OCI-LY1 (cell line): ENCODE data around the gene TTC12.

Source experiments
- H2AFZ ChIP-seq: fragments of 200-600 bp; sonication (generic), shearing (Covaris generic); 2 replicates; pipeline ENCODE4 v1.6.0; 2014; ENCODE audit warnings: antibody characterized with exemption, mild to moderate bottlenecking, low read length
- H3F3A ChIP-seq: fragments of 200-600 bp; sonication (generic), shearing (Covaris generic); 2 replicates; pipeline ENCODE4 v1.6.0; 2014; ENCODE audit warnings: mild to moderate bottlenecking, antibody characterized with exemption, low read length, moderate library complexity; ENCODE audit not compliant: insufficient read depth
- H3K27ac ChIP-seq: fragments of 200-600 bp; sonication (generic); 2 replicates; pipeline ENCODE4 v1.5.1; 2014; ENCODE audit warnings: low read length, mixed run types, mild to moderate bottlenecking, low read depth; ENCODE audit not compliant: poor library complexity, severe bottlenecking
- H3K27me3 ChIP-seq: fragments of 200-600 bp; sonication (generic); 2 replicates; pipeline ENCODE4 v1.6.0; 2014; ENCODE audit warnings: antibody characterized with exemption, mild to moderate bottlenecking, low read length, moderate library complexity; ENCODE audit not compliant: insufficient read depth
- H3K36me3 ChIP-seq: fragments of 200-600 bp; sonication (generic); 2 replicates; pipeline ENCODE4 v1.6.1; 2014; ENCODE audit warnings: mild to moderate bottlenecking, antibody characterized with exemption, low read length, moderate library complexity, mixed read lengths; ENCODE audit not compliant: insufficient read depth
- H3K4me1 ChIP-seq: fragments of 200-600 bp; sonication (generic); 2 replicates; pipeline ENCODE4 v1.5.1; 2014; ENCODE audit warnings: mild to moderate bottlenecking, low read length, moderate library complexity; ENCODE audit not compliant: insufficient read depth, severe bottlenecking
- H3K4me2 ChIP-seq: fragments of 200-600 bp; sonication (generic), shearing (Covaris generic); 2 replicates; pipeline ENCODE4 v1.6.1; 2014; ENCODE audit warnings: low read length
- H3K4me3 ChIP-seq: fragments of 200-600 bp; sonication (generic); 2 replicates; pipeline ENCODE4 v1.5.1; 2014; ENCODE audit warnings: low read length, low read depth, mild to moderate bottlenecking, mixed read lengths; ENCODE audit not compliant: poor library complexity, severe bottlenecking
- H3K79me2 ChIP-seq: fragments of 200-600 bp; shearing (Covaris generic); 2 replicates; pipeline ENCODE4 v1.6.1; 2016; ENCODE audit warnings: mixed run types, low read length, mixed read lengths; ENCODE audit not compliant: insufficient read depth
- H3K9ac ChIP-seq: fragments of 200-600 bp; sonication (generic), shearing (Covaris generic); 2 replicates; pipeline ENCODE4 v1.6.1; 2014; ENCODE audit warnings: mild to moderate bottlenecking, low read length, mixed read lengths
- H3K9me2 ChIP-seq: fragments of 200-600 bp; sonication (generic), shearing (Covaris generic); 2 replicates; pipeline ENCODE4 v1.6.1; 2014; ENCODE audit warnings: low read depth, mild to moderate bottlenecking, low read length, mixed read lengths
- H3K9me3 ChIP-seq: fragments of 200-600 bp; shearing (Covaris generic); 2 replicates; pipeline ENCODE4 v1.6.1; 2014; ENCODE audit warnings: low read length, mixed read lengths
- H4K20me1 ChIP-seq: fragments of 200-600 bp; sonication (generic), shearing (Covaris generic); 2 replicates; pipeline ENCODE4 v1.6.0; 2016; ENCODE audit warnings: mild to moderate bottlenecking, low read length; ENCODE audit not compliant: insufficient read depth
- CTCF ChIP-seq: fragments of 200-600 bp; sonication (generic), shearing (Covaris generic); IDR thresholded peaks from 2 replicates; pipeline ENCODE4 v1.5.1; 2017; ENCODE audit warnings: mild to moderate bottlenecking, antibody characterized with exemption, low read length, moderate library complexity, mixed read lengths
- EZH2 ChIP-seq: fragments of 200-600 bp; sonication (generic), shearing (Covaris generic); IDR thresholded peaks from 2 replicates; pipeline ENCODE4 v1.8.0; 2017; ENCODE audit warnings: borderline replicate concordance, mixed run types, mild to moderate bottlenecking, antibody characterized with exemption, low read length, moderate library complexity, mixed read lengths

The TTC12 gene

DNA sequence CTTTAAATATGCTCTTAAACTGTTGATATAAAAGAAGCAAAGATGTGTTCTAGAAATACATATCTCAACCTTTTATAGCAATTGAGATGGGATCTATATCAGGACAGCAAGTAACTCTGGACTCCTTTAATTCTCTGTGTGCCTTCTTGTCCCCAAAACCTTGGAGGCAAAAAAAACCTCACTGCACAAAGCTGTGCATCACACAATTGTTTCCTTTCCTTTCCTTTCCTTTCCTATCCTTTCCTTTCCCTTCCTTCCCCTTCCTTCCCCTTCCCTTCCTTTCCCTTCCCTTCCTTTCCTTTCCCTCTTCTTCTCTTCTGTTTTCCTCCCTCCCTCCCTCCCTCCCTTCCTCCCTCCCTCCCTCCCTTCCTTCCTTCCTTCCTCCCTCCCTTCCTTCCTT lies 9.5 kb upstream of the TTC12 start:
- no peak for TF ChIP-seq CTCF
- TF ChIP-seq EZH2: no peak
- Histone ChIP-seq H3K36me3 (no peaks in the 10 kb centered on the region; the same call in 1 of the 2 replicates), H3K9me3 (no peaks in the 10 kb centered on the region), H3K79me2 (no peaks in the 10 kb centered on the region), H3K27ac (no peak overlapping the region), H3K9me2 (no peaks in the 10 kb centered on the region), H3K9ac (no peak overlapping the region), H3K4me2 (no peak overlapping the region), H3K27me3 (no peaks in the 10 kb centered on the region), H2AFZ (no peak overlapping the region), H3K4me3 (no peak overlapping the region), H3K4me1 (no peaks in the 10 kb centered on the region), H4K20me1 (no peaks in the 10 kb centered on the region), H3F3A (no peaks in the 10 kb centered on the region)

GRCh38 chr11:113305440-113306336 lies 8.7 kb upstream of the TTC12 start:
- Histone ChIP-seq H3K9ac (no peak overlapping the region), H3K4me1 (no peaks in the 10 kb centered on the region), H3K4me2 (no peak overlapping the region), H2AFZ (no peak overlapping the region), H3K9me2 (no peaks in the 10 kb centered on the region), H3K27me3 (no peaks in the 10 kb centered on the region), H4K20me1 (no peaks in the 10 kb centered on the region), H3K4me3 (no peak overlapping the region), H3K79me2 (no peaks in the 10 kb centered on the region), H3K27ac (no peak overlapping the region), H3K36me3 (no peaks in the 10 kb centered on the region; the same call in 1 of the 2 replicates), H3F3A (no peaks in the 10 kb centered on the region), H3K9me3 (no peaks in the 10 kb centered on the region)
- peak; percentile 81 for TF ChIP-seq CTCF
- no peak for TF ChIP-seq EZH2

- Histone ChIP-seq H3F3A (no peaks in the 10 kb centered on the region), H4K20me1 (no peaks in the 10 kb centered on the region), H3K27me3 (no peaks in the 10 kb centered on the region), H3K9me3 (no peaks in the 10 kb centered on the region), H3K36me3 (no peaks in the 10 kb centered on the region; the same call in 1 of the 2 replicates), H3K79me2 (no peaks in the 10 kb centered on the region), H3K9ac (no peak overlapping the region), H3K4me2 (no peak overlapping the region), H3K4me3 (no peak overlapping the region), H2AFZ (no peak overlapping the region), H3K27ac (no peak overlapping the region), H3K9me2 (no peaks in the 10 kb centered on the region), H3K4me1 (peaks cover 2% of the 10 kb centered on the region)
- TF ChIP-seq CTCF: no peak
- TF ChIP-seq EZH2: no peak
Observed at GRCh38 chr11:113308601-113309000, 5.8 kb upstream of the TTC12 start.
